HEK293 (cell line): ENCODE results near the gene WBP4.

Experiments used
- KLF8 ChIP-seq: fragments of 450-650 bp; formaldehyde crosslinking; IDR thresholded peaks from 2 replicates; pipeline ENCODE4 v1.5.1; 2016; ENCODE audit warnings: missing biosample characterization, missing genetic modification characterization
- OSR2 ChIP-seq: fragments of 450-650 bp; formaldehyde crosslinking; IDR thresholded peaks from 2 replicates; pipeline ENCODE4 v1.5.1; 2016; ENCODE audit warnings: missing biosample characterization, missing genetic modification characterization
- REPIN1 ChIP-seq: fragments of 450-650 bp; formaldehyde crosslinking; IDR thresholded peaks from 2 replicates; pipeline ENCODE4 v1.5.1; 2017; ENCODE audit warnings: missing biosample characterization, missing genetic modification characterization, low read depth
- REST ChIP-seq: fragments of 450-650 bp; formaldehyde crosslinking; IDR thresholded peaks from 2 replicates; pipeline ENCODE4 v1.5.1; 2016; ENCODE audit warnings: missing biosample characterization, missing genetic modification characterization
- SALL2 ChIP-seq: fragments of 450-650 bp; formaldehyde crosslinking; IDR thresholded peaks from 2 replicates; pipeline ENCODE4 v1.5.0; 2017; ENCODE audit warnings: missing biosample characterization, mild to moderate bottlenecking, missing genetic modification characterization, borderline replicate concordance
- SP2 ChIP-seq: fragments of 450-650 bp; formaldehyde crosslinking; IDR thresholded peaks from 2 replicates; pipeline ENCODE4 v1.5.1; 2016; ENCODE audit warnings: missing biosample characterization, missing genetic modification characterization
- SP7 ChIP-seq: fragments of 450-650 bp; formaldehyde crosslinking; IDR thresholded peaks from 2 replicates; pipeline ENCODE4 v1.5.1; 2016; ENCODE audit warnings: missing biosample characterization, missing genetic modification characterization
- WT1 ChIP-seq: fragments of 450-650 bp; formaldehyde crosslinking; IDR thresholded peaks from 2 replicates; pipeline ENCODE4 v1.5.1; 2016; ENCODE audit warnings: missing biosample characterization, missing genetic modification characterization
- YY1 ChIP-seq: fragments of 450-650 bp; formaldehyde crosslinking; IDR thresholded peaks from 2 replicates; pipeline ENCODE4 v1.5.1; 2018; ENCODE audit warnings: missing biosample characterization, missing genetic modification characterization
- ZFP69B ChIP-seq: fragments of 450-650 bp; formaldehyde crosslinking; IDR thresholded peaks from 2 replicates; pipeline ENCODE4 v1.5.1; 2016; ENCODE audit warnings: missing biosample characterization, missing genetic modification characterization
- ZNF112 ChIP-seq: fragments of 450-650 bp; formaldehyde crosslinking; IDR thresholded peaks from 2 replicates; pipeline ENCODE4 v1.5.0; 2017; ENCODE audit warnings: missing biosample characterization, missing genetic modification characterization
- ZNF138 ChIP-seq: fragments of 450-650 bp; formaldehyde crosslinking; IDR thresholded peaks from 2 replicates; pipeline ENCODE4 v1.5.1; 2016; ENCODE audit warnings: missing biosample characterization, missing genetic modification characterization, borderline replicate concordance
- ZNF175 ChIP-seq: fragments of 450-650 bp; formaldehyde crosslinking; IDR thresholded peaks from 2 replicates; pipeline ENCODE4 v1.5.1; 2016; ENCODE audit warnings: missing biosample characterization, missing genetic modification characterization
- ZNF416 ChIP-seq: fragments of 450-650 bp; formaldehyde crosslinking; IDR thresholded peaks from 2 replicates; pipeline ENCODE4 v1.5.1; 2016; ENCODE audit warnings: missing biosample characterization, missing genetic modification characterization
- ZNF449 ChIP-seq: fragments of 450-650 bp; formaldehyde crosslinking; IDR thresholded peaks from 2 replicates; pipeline ENCODE4 v1.5.1; 2017; ENCODE audit warnings: missing biosample characterization, mild to moderate bottlenecking, missing genetic modification characterization, moderate library complexity
- ZNF473 ChIP-seq: fragments of 450-650 bp; formaldehyde crosslinking; IDR thresholded peaks from 2 replicates; pipeline ENCODE4 v1.5.1; 2017; ENCODE audit warnings: missing biosample characterization, missing genetic modification characterization
- ZNF501 ChIP-seq: fragments of 450-650 bp; formaldehyde crosslinking; IDR thresholded peaks from 2 replicates; pipeline ENCODE4 v1.5.1; 2016; ENCODE audit warnings: missing biosample characterization, missing genetic modification characterization
- ZNF513 ChIP-seq: fragments of 450-650 bp; IDR thresholded peaks from 2 replicates; pipeline ENCODE4 v1.5.1; 2018; ENCODE audit warnings: missing biosample characterization, missing genetic modification characterization
- ZNF548 ChIP-seq: fragments of 450-650 bp; formaldehyde crosslinking; IDR thresholded peaks from 2 replicates; pipeline ENCODE4 v1.5.1; 2016; ENCODE audit warnings: missing biosample characterization, missing genetic modification characterization
- ZNF596 ChIP-seq: fragments of 450-650 bp; IDR thresholded peaks from 2 replicates; pipeline ENCODE4 v1.5.0; 2018; ENCODE audit warnings: missing biosample characterization, mild to moderate bottlenecking, missing genetic modification characterization, moderate library complexity
- ZNF629 ChIP-seq: fragments of 450-650 bp; formaldehyde crosslinking; IDR thresholded peaks from 2 replicates; pipeline ENCODE4 v1.5.1; 2017; ENCODE audit warnings: missing biosample characterization, missing genetic modification characterization
- ZSCAN30 ChIP-seq: fragments of 450-650 bp; IDR thresholded peaks from 2 replicates; pipeline ENCODE4 v1.5.1; 2018; ENCODE audit warnings: missing biosample characterization, mild to moderate bottlenecking, missing genetic modification characterization, moderate library complexity
- TF ChIP-seq, protein P1 (sequence below): fragments of 450-650 bp; formaldehyde crosslinking; IDR thresholded peaks from 2 replicates; pipeline ENCODE4 v1.5.1; 2016; ENCODE audit warnings: missing biosample characterization, missing genetic modification characterization

Gene WBP4

GRCh38 chr13:41060082-41060723 is 1.1 kb upstream of the WBP4 start (continued):
- TF ChIP-seq OSR2 (tag by site-specific recombination) (peak; percentile 23; the same call in 1 of the 2 replicates), ZNF513 (tag by site-specific recombination) (no peak), ZNF112 (no peak), REST (tag by site-specific recombination) (no peak), WT1 (tag by site-specific recombination) (peak; percentile 15; the same call in 1 of the 2 replicates), KLF8 (tag by site-specific recombination) (no peak; the same call in 1 of the 2 replicates), ZNF416 (no peak), REPIN1 (tag by site-specific recombination) (no peak), ZNF596 (tag by site-specific recombination) (no peak), ZNF548 (no peak), SALL2 (tag by site-specific recombination) (no peak), ZNF629 (tag by site-specific recombination) (no peak; the same call in 1 of the 2 replicates), ZSCAN30 (tag by site-specific recombination) (peak; percentile 77; the same call in 1 of the 2 replicates), ZFP69B (tag by site-specific recombination) (peak; percentile 99), ZNF175 (no peak), ZNF501 (tag by site-specific recombination) (no peak), ZNF138 (tag by site-specific recombination) (no peak), SP2 (tag by site-specific recombination) (peak; percentile 77), SP7 (tag by site-specific recombination) (no peak; the same call in 1 of the 2 replicates), ZNF449 (peak; percentile 95), ZNF473 (tag by site-specific recombination) (no peak), YY1 (tag by site-specific recombination) (no peak; the same call in 1 of the 2 replicates)
- TF ChIP-seq, protein P1, sequence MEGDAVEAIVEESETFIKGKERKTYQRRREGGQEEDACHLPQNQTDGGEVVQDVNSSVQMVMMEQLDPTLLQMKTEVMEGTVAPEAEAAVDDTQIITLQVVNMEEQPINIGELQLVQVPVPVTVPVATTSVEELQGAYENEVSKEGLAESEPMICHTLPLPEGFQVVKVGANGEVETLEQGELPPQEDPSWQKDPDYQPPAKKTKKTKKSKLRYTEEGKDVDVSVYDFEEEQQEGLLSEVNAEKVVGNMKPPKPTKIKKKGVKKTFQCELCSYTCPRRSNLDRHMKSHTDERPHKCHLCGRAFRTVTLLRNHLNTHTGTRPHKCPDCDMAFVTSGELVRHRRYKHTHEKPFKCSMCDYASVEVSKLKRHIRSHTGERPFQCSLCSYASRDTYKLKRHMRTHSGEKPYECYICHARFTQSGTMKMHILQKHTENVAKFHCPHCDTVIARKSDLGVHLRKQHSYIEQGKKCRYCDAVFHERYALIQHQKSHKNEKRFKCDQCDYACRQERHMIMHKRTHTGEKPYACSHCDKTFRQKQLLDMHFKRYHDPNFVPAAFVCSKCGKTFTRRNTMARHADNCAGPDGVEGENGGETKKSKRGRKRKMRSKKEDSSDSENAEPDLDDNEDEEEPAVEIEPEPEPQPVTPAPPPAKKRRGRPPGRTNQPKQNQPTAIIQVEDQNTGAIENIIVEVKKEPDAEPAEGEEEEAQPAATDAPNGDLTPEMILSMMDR (tag by site-specific recombination): peak; percentile 82
- TF ChIP-seq, all 188 proteins: peak for 54
